Right renal cortex interstitium (tissue), 3 donors: ENCODE results near the gene POU2F3. TPM values are rescaled to one million over a fixed set of nuclear protein-coding genes. Genes with fewer than 3 reads are reported as not detected.

ENCODE experiments used
- DNase-seq, 3 donors: peaks; one replicate each; pipeline ENCODE4 v3.0.0-alpha.2; 2013; ENCODE audit warnings: low read depth in 3 of 3, low spot score in 2 of 3
- polyA plus RNA-seq, 3 donors: library from polyadenylated mRNA; unstranded; fragments of 120-200 nt; gene quantifications; one replicate each; pipeline ENCODE4 v1.2.1, GENCODE V29; 2013; ENCODE audit not compliant: insufficient read length in 3 of 3

POU2F3 gene
- polyA plus RNA-seq, 3 donors = 0.35 to 1.2 (median 0.75) TPM

DNA sequence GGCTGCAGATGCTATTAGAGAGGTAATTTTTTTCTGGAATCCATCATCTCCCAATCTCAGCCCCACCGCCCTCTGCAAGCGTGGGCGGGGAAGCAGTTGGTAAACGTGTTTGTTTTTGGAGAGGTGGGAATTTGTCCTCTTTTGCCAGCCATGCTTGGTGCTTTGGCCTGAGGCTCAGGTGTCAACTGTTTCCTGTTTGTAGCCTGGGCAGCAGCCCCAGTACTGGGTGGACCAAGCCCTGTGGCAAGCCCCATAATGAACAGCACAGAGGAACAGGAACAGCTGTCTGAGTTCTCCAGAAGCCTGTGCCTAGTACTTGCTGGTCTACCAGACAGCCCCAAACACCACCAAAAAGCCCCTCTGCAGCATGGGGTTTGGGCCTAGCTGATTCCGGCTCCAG lies 39.6 kb downstream of the POU2F3 start:
- no peak for DNase-seq

DNA sequence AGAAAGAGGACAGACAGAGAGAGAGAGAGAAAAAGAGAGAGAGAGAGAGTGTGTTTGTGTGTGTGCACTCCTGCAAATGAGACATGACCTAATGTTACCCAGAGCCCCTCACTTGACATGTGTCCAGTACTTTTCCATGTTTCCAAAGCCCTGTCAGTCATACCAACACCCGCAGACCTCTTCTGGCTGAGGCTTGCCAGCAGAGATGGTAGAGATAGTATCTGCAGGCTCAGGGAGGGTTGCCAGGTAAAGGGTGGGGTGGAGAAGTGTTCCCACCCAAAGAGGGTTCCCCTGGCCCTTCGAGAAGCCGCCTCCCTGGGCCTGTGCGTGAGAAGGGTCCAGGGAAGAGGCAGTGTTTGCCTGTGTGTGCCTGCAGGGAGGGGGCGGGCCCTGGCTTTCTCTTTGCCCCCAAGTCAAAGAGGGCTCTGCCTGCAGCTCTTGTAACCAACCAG lies 40.7 kb downstream of the POU2F3 start:
- DNase-seq = no peak

DNA sequence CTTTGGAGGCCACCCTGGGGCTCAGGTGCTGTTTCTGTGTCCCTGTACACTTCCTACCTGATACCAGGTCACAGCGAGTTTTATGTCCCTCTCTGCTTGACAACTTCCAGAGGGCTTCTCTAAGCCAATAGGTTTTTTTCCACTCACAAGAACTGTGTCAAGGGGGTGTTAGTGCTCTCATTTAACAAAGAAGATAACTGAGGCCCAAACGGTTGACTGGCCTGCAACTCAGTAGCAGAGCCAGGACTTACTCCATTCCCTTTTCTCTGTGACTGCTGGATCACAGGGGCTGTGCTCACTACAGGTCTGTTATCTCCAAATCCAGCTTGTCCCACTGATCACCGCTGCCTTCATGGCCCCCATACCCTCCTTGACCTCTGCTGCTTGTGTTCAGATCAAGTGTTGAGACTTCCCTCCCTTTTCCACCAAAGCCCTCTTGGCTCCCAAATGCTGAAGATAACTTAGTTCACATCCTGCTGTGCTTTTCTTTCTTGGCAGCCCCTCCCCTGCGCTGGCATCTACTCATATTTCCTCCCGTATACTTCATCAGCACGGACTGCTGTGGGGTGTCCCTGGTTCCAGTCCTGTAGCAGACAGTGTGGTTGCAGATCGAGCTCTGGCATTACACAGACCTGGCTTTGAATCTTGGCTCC lies 41.3 kb downstream of the POU2F3 start:
- DNase-seq = no peak

DNA sequence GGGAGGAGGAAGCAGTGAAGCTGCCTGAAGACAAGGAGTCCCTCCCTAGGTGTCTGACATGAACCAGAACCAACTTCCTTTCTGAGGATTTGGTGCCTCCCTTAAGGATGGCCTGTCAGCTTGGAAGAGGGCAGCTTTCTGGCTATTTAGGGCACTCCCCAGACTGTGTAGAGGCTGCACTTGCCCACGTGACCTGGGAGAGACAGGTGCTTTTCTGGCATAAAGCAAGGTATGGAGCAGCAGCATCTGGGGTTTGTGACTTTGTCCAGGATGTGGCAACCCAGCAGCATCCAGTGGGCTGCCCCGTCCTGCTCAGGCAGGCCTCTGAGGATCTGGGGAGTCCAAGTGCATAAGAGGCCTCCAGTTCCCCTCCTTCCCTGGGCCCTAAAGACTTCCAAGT lies 43.2 kb downstream of the POU2F3 start:
- no peak for DNase-seq

DNA sequence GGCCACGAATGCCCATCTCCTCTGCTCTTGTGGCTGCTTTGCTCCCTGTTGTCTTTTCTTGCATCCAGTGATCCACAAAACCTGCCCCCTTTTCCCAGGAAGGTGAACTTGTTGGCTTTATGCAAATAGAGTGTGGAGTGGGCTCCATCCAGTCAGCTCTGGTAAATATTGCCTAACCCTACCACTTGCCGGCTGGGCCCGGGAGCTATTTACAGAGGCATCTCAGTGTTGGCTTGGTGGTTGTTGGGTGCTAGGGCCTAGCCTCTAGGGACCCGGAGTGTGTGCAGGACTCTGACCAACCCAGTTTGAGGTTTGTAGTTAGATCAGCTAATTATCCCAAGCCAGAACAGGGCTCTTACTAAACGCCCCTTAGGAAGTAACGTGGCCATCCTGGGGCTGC lies 44.3 kb downstream of the POU2F3 start:
- DNase-seq = no peak

DNA sequence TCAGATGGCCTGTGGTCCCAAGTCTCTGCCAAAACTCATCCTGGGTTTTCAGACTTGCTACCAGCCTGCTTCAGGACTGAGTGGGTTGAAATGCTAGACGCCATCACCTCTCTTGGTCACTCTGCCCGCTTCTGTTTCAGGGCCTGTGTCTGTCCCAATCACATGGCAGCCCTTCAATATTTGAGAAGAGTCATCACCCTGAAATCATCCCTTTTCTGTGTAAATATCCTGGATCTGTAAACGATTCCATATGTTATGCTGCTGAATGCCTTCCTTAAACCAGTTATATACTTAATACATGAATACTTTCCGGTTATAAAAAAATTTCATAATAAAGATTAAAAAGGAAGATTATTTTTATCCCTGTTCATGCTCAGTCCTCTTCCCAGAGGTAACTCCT lies 45.3 kb downstream of the POU2F3 start:
- DNase-seq = no peak

DNA sequence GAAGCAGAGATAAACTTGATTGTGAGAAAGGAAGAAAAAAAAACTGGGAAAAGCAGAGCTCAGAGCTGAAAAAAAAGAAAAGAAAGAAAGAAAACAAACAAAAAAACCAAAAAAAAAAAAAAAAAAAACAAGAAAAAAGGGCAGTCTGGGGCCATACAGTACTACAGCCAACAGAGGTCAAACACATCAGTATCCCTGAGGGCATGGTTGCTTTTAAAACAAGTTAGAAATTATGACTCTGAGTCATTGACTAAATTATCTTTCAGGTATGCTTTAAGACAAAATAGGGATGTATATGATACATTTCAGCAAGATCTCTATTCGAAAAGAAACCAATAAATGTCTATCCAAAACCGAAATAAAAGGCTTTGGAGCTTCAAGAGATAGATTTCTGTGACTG lies 48.1 kb downstream of the POU2F3 start:
- no peak for DNase-seq

DNA sequence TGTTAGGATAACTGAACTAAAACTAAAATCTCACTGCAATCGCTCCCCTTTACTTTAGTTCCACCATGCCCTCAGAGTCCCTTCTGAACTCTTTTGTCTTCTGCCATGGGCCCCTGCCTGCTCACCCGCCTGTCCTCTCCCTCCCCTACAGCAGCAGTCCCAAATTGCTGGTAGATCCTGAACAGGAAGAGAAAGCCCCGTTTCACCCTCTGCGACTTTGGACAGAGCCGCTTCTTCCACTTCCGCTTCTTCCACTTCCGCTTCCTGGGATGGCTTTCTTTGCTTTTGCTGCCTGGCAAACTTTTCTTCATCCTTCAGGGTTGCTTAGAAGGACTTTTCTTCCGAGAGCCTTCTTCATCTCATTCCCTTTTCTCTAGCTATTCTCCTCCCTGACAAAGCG lies 49.5 kb downstream of the POU2F3 start:
- DNase-seq = no peak

DNA sequence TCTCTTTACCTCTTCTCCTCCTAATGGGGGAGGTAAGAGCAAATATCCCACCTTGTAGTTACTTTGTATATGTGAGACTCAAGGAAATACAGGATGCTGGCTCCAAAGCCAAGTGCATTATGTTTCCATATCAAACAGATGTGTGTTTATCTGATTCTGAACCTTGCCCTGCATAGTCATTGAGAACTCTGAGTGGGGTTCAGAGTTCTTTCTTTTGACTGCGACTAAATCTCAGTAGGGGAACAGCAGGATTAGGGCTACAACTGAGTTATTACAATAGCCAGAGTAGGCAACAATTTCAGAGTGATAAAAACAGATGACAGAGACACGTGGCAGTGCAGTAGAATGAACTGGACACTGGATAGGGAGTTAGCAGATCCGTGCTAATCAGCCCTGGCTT lies 51.0 kb downstream of the POU2F3 start:
- no peak for DNase-seq

DNA sequence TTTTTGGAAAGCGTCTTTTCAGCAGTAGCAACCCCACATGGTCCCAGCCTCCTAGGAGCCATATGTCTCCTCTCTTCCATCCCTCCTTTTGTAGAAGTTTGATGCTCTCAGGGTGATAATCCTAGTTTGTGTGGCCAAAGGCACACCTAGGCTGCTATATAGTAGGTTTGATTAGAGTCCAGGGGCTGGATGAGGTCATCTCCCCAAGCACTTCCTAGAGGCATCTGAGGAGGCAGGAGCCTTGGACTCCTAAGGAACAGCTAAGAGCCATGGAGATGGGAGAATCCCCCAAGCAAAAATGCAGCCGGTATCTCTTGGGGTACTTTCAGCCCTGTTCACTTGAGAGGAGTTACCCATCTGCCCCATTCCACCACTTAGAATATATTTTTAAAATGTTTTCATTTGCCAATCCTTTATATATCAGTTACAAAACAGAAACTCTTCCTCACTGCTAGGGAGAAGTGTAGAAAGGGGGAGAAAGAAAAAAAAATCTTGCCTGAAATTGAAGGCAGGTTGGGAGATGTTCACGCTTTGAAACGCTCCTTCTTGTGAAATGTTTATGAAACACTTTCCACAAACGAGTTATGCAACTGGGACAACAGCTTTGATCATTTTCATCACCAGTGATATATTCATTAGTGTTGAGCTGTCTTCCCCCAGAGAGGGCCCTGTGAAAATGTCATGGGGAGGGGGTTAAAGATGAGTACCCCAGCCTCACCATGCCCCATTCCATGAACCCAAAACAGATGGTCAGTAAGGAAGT lies 53.3 kb downstream of the POU2F3 start:
- DNase-seq = no peak

DNA sequence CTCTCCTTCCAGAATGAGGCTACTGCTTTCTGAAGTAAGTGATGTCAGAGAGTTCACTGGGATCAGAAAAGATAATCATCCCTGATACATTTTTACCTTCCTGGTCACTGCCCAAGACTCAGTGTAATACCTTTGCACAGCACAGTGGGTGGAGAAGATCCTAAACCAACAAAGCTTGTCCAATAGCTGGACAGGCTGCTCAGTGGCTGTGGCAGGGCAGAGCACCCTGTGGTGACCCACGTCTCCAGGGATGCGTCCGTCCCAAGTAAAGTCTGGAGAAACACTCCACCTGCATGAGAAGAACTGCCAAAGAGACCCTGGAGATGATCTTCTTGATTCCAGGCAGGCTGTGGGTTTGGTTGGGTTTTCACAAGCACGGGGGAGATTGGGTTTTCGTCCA lies 54.2 kb downstream of the POU2F3 start:
- DNase-seq = no peak

DNA sequence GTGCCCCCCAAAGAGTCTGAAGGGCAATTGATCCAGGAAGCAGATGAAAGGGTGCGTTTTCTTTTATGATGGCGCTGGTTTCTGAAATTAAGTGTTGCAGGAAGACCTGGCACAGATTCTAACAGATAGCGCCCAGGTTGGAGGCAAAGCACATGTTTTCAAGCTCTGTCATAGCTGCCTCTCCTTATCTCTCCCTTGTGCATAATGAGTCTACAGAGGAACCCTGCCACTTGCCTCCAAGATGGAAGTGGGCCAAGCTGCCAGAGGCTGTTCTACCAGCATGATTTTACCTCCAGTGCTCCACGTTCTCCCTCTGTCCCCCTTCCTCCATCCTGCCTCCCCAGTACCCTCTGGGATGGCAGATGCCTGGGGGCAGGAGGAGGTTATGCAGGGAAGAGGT lies 55.2 kb downstream of the POU2F3 start:
- no peak for DNase-seq

DNA sequence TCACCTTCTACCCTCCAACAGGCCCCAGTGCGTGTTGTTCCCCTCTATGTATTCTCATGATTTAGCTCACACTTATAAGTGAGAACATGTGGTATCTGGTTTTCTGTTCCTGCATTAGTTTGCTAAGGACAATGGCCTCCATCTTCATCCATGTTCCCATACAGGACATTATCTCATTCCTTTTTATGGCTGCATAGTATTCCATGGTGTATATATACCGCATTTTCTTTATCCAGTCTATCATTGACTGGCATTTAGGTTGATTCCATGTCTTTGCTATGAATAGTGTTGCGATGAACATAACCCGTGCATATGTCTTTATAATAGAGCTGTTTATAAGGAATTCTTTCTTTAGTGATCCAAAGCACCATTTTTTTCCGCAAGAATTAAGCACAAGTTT lies 56.6 kb downstream of the POU2F3 start:
- DNase-seq = no peak

DNA sequence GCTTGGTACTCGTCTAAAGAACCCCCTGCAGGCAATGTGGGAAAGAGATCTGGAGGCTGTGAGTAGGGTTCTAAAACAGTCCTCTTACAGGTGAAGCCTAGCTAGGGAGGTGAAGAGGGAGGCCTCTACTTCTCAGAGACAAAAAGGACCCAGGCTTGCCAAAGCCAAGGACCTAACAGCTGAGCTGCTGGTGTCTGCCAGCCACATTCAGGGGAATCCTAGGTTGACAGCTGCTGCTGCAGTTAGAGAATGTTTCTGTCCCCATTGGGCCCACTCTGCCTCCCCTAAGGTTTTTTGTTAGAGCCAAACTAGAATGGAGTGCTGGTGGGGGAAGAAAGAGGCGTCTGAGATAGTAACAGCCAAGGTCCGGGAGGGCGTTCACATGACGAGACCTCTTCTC lies 58.5 kb downstream of the POU2F3 start:
- no peak for DNase-seq

DNA sequence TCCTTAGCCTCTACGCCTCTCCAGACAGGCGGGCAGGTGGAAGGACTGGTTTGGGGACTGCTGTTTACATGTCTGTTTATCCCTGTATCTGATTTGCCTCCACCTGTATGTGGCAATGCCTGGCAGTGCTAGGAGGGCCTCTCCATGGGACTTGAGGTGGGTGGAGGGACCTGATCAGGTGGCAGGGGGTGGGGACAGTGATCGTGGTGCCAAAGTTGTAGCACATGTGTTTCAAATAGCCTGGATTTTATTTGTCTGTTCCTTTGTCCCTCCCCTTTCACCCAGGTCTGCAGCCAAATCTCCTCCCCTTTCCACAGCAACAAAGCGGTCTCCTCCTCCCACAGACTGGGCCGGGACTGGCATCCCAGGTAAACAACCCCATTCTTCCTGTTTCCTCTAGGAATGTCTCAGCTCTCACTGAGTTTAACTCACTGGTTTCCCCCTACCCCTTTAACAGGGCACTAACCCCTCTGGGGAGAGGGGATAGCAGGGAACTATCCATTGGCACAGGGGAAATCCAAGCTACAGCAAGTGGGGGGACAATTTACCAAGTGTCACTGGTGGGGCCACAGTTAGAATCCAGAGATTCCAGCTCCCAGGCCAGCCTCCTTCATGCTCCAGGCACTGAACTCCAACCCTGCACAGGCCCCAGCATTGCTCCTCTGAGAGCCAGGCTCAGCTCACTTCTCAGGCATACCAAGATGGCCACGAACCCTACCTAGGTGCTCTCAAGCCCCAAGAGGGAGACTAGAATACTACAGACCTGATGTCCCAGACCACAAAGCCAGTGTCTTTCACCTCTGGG lies 62.3 kb downstream of the POU2F3 start:
- no peak for DNase-seq

DNA sequence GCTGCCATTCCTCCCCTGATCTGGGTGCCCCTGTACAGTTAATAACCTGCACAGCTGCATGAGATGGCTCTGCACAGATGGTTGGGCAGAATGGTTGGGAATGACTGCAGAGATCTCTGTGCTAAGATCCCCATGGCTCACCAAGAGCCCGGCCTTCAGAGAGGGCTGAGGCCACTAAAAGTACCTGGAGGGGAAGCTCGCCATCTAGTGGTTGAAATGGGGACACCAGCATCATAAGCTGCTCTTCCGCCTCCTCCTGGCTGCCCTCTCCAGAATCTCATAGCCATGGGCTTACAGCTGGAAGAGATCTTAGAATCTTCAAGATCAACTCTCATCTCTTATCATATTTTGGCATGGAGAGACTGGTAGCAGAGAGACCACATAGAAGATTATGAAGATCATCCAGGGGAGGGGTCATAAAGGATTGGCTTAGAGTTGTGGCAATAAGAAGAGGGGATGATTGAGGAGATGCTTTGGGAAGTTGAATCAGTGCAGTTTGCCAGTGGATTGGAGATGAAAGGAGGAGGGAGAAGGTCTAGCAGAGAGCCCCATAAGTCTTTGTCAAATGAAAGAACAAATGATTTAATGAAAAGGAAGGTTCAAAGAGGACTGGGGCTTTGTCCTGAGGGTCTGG lies 63.2 kb downstream of the POU2F3 start:
- DNase-seq = no peak

DNA sequence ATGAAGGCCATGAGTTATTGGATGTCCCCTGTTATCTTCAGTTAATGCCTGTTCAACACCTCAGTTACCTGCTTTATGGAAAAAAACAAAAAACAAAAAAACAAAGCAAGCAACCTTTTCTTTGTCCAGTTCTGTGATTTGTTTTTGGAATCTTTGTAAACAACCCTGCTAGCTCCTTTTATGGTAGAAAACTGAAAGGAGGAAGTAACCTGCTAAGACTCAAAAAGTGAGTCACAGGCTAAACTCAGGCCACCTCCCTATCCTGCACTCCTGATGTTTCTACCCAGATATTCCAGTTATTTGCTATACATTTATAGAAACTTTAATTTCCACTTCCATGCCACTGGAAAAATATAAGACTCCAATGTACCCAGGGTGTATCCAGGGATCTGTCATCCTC lies 64.6 kb downstream of the POU2F3 start:
- DNase-seq = no peak

DNA sequence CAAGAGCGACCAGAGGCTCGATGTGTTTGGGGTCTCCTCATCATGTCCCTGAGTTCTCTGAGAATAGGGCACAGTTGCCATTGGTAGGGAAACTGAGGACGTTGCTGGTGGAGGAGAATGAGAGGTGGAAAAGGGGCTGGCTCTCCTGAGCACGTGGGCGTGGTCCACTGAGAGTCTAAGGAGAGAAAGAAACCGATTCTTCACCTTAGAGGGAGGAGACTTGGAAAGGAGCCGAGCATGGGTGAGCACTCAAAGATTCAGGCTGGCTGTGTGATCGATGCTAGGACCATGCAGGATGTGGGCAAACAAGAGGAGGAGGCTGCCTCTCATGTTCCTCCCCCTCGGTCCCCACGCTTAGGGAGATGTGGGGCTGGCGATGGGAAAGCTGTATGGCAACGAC lies 65.3 kb downstream of the POU2F3 start:
- no peak for DNase-seq

DNA sequence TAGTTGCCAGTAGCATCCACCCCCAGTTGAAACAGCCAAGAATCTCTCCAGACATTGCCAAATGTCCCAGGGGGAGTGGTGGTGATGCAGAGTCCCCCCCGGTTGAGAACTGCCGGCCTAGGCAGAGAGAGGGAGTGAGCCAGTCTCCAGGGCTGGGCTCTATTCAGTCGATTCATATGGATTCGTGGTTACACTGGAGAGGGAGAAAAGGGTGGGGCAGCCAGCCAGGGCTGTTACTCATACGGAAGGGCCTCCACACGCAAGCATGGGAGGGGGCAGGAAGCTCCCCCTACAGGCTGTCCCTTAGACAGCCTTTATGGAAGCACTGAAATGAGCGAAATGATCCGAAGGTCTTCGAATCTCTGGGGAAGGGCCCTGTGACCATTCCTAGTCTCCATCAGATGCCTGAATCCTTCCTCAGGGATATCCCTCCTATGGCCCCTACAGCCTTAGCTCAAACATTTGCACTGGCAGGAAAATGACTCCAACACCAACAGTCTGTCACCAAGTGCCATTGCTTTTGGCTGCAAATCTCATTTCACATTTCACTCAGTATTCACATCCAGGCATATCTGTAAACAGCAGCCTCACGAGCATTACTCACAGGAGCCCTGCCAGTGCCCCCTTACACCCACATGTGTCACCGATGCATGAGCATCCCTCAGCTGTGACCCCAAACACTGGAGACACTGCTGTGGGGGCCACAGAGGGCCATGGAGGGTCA lies 66.7 kb downstream of the POU2F3 start:
- no peak for DNase-seq

DNA sequence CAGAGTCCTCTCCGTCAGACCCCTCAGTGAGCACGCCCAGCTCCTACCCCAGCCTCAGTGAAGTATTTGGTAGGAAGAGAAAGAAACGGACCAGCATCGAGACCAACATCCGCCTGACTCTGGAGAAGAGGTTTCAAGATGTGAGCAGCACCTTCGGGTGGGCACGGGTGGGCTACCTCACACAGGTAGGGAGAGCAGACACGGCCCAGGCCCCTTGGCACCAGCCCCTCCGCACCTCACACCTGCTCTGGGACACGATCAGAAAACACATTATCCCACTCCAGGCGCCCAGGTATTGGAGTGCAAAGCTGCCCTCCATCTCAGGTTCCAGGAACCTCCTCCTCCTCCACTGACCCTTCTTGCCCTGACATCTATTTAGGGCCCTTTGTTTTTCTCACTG lies 67.5 kb downstream of the POU2F3 start:
- no peak for DNase-seq

DNA sequence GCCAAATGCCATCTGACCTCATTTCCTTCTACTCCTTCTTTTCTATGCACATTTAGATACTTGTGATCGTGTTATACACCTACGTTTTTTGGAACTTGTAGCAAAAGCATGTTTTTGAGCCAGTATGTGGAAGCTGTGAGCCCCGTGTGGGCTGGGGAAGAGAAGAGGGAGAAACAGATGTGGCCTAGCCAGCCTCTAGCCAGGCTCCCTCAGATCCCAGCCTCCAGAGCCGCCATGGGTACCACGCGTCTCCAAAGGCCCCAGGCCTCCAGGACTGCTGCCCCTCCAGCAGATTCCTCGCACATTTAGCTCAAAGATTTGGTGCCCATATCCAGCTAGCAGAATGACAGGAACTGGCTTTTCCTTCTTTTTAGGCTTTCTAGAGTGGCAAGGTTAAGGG lies 68.1 kb downstream of the POU2F3 start:
- DNase-seq = no peak
